MCF 10A (cell line): ENCODE results near the gene GMCL1. TPM values are rescaled to one million over a fixed set of nuclear protein-coding genes. Genes with fewer than 3 reads are reported as not detected.

Experiments
- BruUV-seq: library from RNA; stranded (reverse); fragments of 400-500 nt; replicated peaks from 2 replicates; lab custom pipeline; 2021; lab: Mats Ljungman, UMichigan
- CTCF ChIA-PET: fragments of 300-600 bp; sonication (Branson Sonifier 250); formaldehyde crosslinking; extraction: SDS; loops from one replicate; lab custom pipeline; 2021; ENCODE audit warnings: antibody characterized with exemption, inconsistent platforms; lab: Yijun Ruan, JAX
- POLR2A ChIA-PET: fragments of 300-600, 350-650 bp; sonication (Branson Sonifier 250); formaldehyde crosslinking; extraction: SDS; loops from one replicate; lab custom pipeline; 2020; ENCODE audit warnings: antibody characterized with exemption, inconsistent platforms; lab: Yijun Ruan, JAX
- DNase-seq: peaks from one replicate; pipeline ENCODE4 v3.0.0-alpha.2; 2018; ENCODE audit not compliant: unreplicated experiment
- H3K27ac Mint-ChIP-seq: one replicate; pipeline ENCODE4 v1.8.0; 2022; ENCODE audit warnings: mild to moderate bottlenecking, low read depth, mixed read lengths; ENCODE audit not compliant: unreplicated experiment
- H3K27me3 Mint-ChIP-seq: one replicate; pipeline ENCODE4 v1.8.0; 2022; ENCODE audit warnings: mixed read lengths; ENCODE audit not compliant: insufficient read depth, unreplicated experiment
- H3K36me3 Mint-ChIP-seq: one replicate; pipeline ENCODE4 v1.8.0; 2022; ENCODE audit warnings: mild to moderate bottlenecking, moderate library complexity, mixed read lengths; ENCODE audit not compliant: insufficient read depth, unreplicated experiment
- H3K4me1 Mint-ChIP-seq: one replicate; pipeline ENCODE4 v1.8.0; 2022; ENCODE audit warnings: mixed read lengths; ENCODE audit not compliant: insufficient read depth, unreplicated experiment
- H3K4me3 Mint-ChIP-seq: one replicate; pipeline ENCODE4 v1.8.0; 2022; ENCODE audit warnings: mild to moderate bottlenecking, moderate library complexity, mixed read lengths; ENCODE audit not compliant: unreplicated experiment
- H3K9me3 Mint-ChIP-seq: one replicate; pipeline ENCODE4 v1.8.0; 2022; ENCODE audit warnings: mixed read lengths; ENCODE audit not compliant: unreplicated experiment
- intact Hi-C: fragments of 100-400 bp; cut with micrococcal nuclease; formaldehyde crosslinking; loops from 2 replicates; pipeline ENCODE4 v1.14.1; 2022
- total RNA-seq: library from RNA; stranded (reverse); gene quantifications from 2 replicates; pipeline ENCODE4 v1.2.3, GENCODE V29; 2022
- TF ChIP-seq, protein P1 (sequence below): fragments of 200-600 bp; IDR thresholded peaks from one replicate; pipeline ENCODE4 v1.8.0; 2022; ENCODE audit warnings: antibody characterized with exemption, mild to moderate bottlenecking; ENCODE audit not compliant: unreplicated experiment

Gene GMCL1
- total RNA-seq, 1 experiment from 2014 or later: 13.6 TPM

DNA sequence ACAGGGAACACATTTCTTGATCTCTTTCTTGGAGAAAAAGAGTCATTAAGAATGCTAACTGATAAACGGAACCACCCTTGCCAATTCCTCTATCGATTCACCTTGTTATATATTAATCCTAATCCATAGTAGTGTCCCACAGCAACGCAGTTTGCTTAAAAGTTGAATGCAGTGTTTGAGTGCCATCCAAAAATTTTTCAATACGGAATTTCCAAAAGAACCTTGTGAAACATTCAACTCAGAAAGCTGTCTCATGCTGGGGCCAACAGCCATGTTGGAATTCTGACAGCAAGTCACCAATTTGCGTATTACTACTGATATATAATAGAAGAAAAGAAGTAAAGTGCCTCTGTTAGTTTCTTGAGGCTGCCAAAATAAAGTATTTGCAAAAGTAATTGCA lies 45.2 kb upstream of the GMCL1 start:
- Mint-ChIP-seq H3K27me3 (no peaks in the 10 kb centered on the region), H3K9me3 (no peaks in the 10 kb centered on the region), H3K27ac (no peak overlapping the region), H3K4me3 (no peak overlapping the region), H3K36me3 (peaks cover 32% of the 10 kb centered on the region), H3K4me1 (peaks cover 25% of the 10 kb centered on the region)
- intact Hi-C loops: no loop called here
- DNase-seq: no peak
- no TSS peak for BruUV-seq
- CTCF ChIA-PET: interaction anchor here (0.6 to 1.6 kb wide), 2 partner anchors 32 to 43 kb away, joined by 3 read pairs; no protein-coding TSS in a partner anchor
- POLR2A ChIA-PET: no interaction called here
- TF ChIP-seq, protein P1, sequence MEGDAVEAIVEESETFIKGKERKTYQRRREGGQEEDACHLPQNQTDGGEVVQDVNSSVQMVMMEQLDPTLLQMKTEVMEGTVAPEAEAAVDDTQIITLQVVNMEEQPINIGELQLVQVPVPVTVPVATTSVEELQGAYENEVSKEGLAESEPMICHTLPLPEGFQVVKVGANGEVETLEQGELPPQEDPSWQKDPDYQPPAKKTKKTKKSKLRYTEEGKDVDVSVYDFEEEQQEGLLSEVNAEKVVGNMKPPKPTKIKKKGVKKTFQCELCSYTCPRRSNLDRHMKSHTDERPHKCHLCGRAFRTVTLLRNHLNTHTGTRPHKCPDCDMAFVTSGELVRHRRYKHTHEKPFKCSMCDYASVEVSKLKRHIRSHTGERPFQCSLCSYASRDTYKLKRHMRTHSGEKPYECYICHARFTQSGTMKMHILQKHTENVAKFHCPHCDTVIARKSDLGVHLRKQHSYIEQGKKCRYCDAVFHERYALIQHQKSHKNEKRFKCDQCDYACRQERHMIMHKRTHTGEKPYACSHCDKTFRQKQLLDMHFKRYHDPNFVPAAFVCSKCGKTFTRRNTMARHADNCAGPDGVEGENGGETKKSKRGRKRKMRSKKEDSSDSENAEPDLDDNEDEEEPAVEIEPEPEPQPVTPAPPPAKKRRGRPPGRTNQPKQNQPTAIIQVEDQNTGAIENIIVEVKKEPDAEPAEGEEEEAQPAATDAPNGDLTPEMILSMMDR: no peak

GRCh38 chr2:69785358-69785757 lies 44.1 kb upstream of the GMCL1 start:
- intact Hi-C loops: no loop called here
- CTCF ChIA-PET: interaction anchor here (0.7 to 2.0 kb wide), 2 partner anchors 31 to 60 kb away, joined by 3 to 6 read pairs; no protein-coding TSS in a partner anchor
- no peaks in the 10 kb centered on the region for H3K27me3 Mint-ChIP-seq
- H3K9me3 Mint-ChIP-seq: no peaks in the 10 kb centered on the region
- TF ChIP-seq, protein P1: no peak
- no peak overlapping the region for H3K27ac Mint-ChIP-seq
- no peak overlapping the region for H3K4me3 Mint-ChIP-seq
- POLR2A ChIA-PET: interaction anchor here (0.6 to 1.3 kb wide), 4 partner anchors 10 to 43 kb away, joined by 3 to 4 read pairs (median 3); no protein-coding TSS in a partner anchor
- no peak for DNase-seq
- no TSS peak for BruUV-seq
- H3K36me3 Mint-ChIP-seq: peaks cover 34% of the 10 kb centered on the region
- peaks cover 17% of the 10 kb centered on the region for H3K4me1 Mint-ChIP-seq

GRCh38 chr2:69786052-69786560 lies 43.4 kb upstream of the GMCL1 start:
- intact Hi-C loops: no loop called here
- DNase-seq: no peak
- Mint-ChIP-seq H3K4me3 (no peak overlapping the region), H3K9me3 (no peaks in the 10 kb centered on the region), H3K36me3 (peaks cover 34% of the 10 kb centered on the region), H3K27ac (no peak overlapping the region), H3K4me1 (peaks cover 10% of the 10 kb centered on the region), H3K27me3 (no peaks in the 10 kb centered on the region)
- BruUV-seq: no TSS peak
- TF ChIP-seq, protein P1: no peak
- ChIA-PET POLR2A (interaction anchor here (0.9 to 1.2 kb wide), 2 partner anchors 10 to 11 kb away, joined by 3 to 4 read pairs; no protein-coding TSS in a partner anchor), CTCF (interaction anchor here (0.7 to 2.0 kb wide), 3 partner anchors 30 to 107 kb away, joined by 3 to 6 read pairs (median 3); no protein-coding TSS in a partner anchor)

DNA sequence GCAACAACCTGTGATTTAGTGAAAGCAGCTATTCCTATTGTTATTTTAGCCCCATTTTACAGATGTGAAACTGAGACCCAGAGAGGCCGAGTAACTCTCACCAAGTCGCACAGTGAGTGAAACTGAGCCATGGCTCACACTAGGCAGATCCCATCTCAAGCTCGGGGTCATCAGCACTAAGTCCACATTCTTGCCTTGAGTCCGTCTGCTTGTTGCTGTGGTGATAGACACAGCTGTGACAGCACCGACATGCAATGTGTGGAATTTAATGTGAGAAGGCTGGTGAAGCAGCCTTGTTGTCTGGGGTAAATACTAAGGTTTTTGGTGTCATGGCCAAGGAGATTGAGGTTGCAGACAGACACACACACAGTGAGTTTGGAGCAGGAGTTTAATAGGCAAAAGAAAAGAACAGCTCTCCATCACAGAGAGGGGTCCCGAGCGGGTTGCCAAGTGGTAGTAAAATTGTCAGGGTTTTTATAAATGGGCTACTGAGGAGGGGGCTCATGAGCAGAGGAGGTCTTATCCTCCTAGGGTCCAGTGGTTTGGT lies 40.2 kb upstream of the GMCL1 start:
- DNase-seq: no peak
- ChIA-PET POLR2A (interaction anchor here (0.7 kb wide), 1 partner anchor 34 kb away, joined by 3 read pairs; no protein-coding TSS in a partner anchor), CTCF (interaction anchor here (1.2 to 1.3 kb wide), 2 partner anchors 64 to 66 kb away, joined by 4 to 6 read pairs; no protein-coding TSS in a partner anchor)
- Mint-ChIP-seq H3K27ac (no peak overlapping the region), H3K36me3 (peaks cover 45% of the 10 kb centered on the region), H3K9me3 (no peaks in the 10 kb centered on the region), H3K4me1 (no peaks in the 10 kb centered on the region), H3K4me3 (no peak overlapping the region), H3K27me3 (no peaks in the 10 kb centered on the region)
- no TSS peak for BruUV-seq
- intact Hi-C loops: no loop called here
- TF ChIP-seq, protein P1: no peak
